Osteoblast (primary cell): ENCODE data around the gene CCDC175. TPM values are rescaled to one million over a fixed set of nuclear protein-coding genes. Genes with fewer than 3 reads are reported as not detected.

Experiments used
- DNase-seq: peaks from one replicate; pipeline ENCODE4 v3.0.0; 2011; ENCODE audit warnings: low spot score, mixed read lengths; ENCODE audit not compliant: insufficient read length; ENCODE audit errors: missing footprints
- H2AFZ ChIP-seq: 2 replicates; pipeline ENCODE4 v1.6.0; 2011; ENCODE audit warnings: mild to moderate bottlenecking, low read length
- H3K27ac ChIP-seq: 2 replicates; pipeline ENCODE4 v1.5.1; 2011; ENCODE audit warnings: mild to moderate bottlenecking, low read depth, low read length, moderate library complexity
- H3K27me3 ChIP-seq: 2 replicates; pipeline ENCODE4 v1.6.0; 2012; ENCODE audit warnings: mild to moderate bottlenecking, control low read depth, inconsistent platforms, low read length, moderate library complexity; ENCODE audit not compliant: insufficient read depth
- H3K36me3 ChIP-seq: 2 replicates; pipeline ENCODE4 v1.5.1; 2011; ENCODE audit warnings: mild to moderate bottlenecking, low read length, control low read depth, moderate library complexity; ENCODE audit not compliant: insufficient read depth
- H3K4me1 ChIP-seq: 2 replicates; pipeline ENCODE4 v1.5.1; 2011; ENCODE audit warnings: mild to moderate bottlenecking, low read length, control low read depth, moderate library complexity; ENCODE audit not compliant: insufficient read depth
- H3K4me2 ChIP-seq: 2 replicates; pipeline ENCODE4 v1.6.0; 2011; ENCODE audit warnings: mild to moderate bottlenecking, low read length; ENCODE audit not compliant: insufficient read depth
- H3K4me3 ChIP-seq: fragments of 200-600 bp; sonication (generic); 3 replicates; pipeline ENCODE4 v1.5.1; 2012; ENCODE audit warnings: mild to moderate bottlenecking, low read length, inconsistent platforms; ENCODE audit not compliant: insufficient read depth
- H3K79me2 ChIP-seq: 2 replicates; pipeline ENCODE4 v1.6.0; 2012; ENCODE audit warnings: mild to moderate bottlenecking, low read length, control low read depth, inconsistent platforms; ENCODE audit not compliant: insufficient read depth
- H3K9me3 ChIP-seq: 2 replicates; pipeline ENCODE4 v1.5.1; 2011; ENCODE audit warnings: low read depth, low read length, control low read depth
- H4K20me1 ChIP-seq: 2 replicates; pipeline ENCODE4 v1.6.0; 2012; ENCODE audit warnings: mild to moderate bottlenecking, low read length, control low read depth; ENCODE audit not compliant: insufficient read depth
- total RNA-seq: library from RNA; depleted of rRNA; stranded (reverse); fragments of >200 nt; gene quantifications from 2 replicates; pipeline ENCODE4 v1.2.3, GENCODE V29; 2012
- TF ChIP-seq, protein P1 (sequence below): IDR thresholded peaks from 2 replicates; pipeline ENCODE4 v1.5.1; 2011; ENCODE audit warnings: mild to moderate bottlenecking, low read depth, low read length, moderate library complexity; ENCODE audit errors: extremely low read depth

Gene CCDC175
- total RNA-seq, 1 donor: not detected

DNA sequence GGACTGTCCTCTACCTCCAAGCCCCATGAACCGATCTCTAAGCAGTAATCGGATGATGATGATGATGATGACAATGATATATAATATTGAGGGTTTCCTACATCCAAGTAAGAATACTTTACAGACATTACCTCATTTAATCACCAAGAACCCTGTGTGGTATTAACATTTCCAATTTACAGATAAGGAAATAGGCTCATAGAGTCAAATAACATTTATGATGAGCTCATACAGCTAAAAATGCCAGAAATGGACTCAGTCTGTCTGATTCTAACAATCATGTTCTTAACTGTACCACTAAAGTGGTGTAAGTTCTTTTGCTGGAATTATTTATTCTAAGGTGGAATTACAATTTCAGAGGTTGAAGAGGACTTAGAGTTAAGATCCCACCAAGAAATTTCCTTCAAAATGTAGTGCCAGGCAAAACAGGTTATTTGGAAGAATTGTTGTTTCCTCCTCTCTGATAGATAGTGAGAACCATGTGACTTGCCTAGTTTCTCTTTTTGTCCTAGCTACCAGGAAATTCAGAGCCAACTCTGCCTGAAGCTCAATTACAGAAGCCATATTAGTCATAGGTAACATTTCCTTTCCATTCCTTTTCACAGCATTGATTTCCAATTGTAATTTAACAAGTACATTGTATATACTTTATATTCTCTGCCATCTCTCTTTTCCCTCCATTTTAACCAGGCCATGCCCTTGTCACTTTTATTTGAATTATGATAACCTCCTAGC is 23.8 kb upstream of the CCDC175 start:
- no peak overlapping the region for H3K27ac ChIP-seq
- DNase-seq: no peak

DNA sequence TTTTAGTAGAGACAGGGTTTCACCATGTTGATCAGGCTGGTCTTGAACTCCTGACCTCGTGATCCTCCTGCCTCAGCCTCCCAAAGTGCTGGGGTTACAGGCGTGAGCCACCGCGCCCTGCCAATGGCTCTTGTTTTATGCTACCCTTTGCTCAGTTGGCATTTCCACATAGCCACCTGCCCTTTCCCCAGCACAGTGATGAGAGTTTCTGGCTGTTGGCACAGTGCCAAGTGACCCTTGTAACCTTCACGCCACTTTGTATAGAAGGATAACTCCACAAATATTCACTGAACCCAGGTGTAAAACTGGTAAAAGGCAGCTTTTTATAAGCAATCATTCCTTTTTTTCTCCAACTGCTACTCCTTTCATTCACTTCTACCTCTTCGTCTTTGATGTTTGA is 18.5 kb upstream of the CCDC175 start:
- H3K4me2 ChIP-seq: no peak overlapping the region
- H3K79me2 ChIP-seq: no peaks in the 10 kb centered on the region

More for the DNA sequence above, 23.8 kb upstream of the CCDC175 start:
- H3K9me3 ChIP-seq: no peaks in the 10 kb centered on the region
- H3K27me3 ChIP-seq: no peaks in the 10 kb centered on the region
- H4K20me1 ChIP-seq: no peaks in the 10 kb centered on the region
- no peaks in the 10 kb centered on the region for H3K79me2 ChIP-seq
- H3K4me3 ChIP-seq: no peak overlapping the region
- H3K4me2 ChIP-seq: no peak overlapping the region
- TF ChIP-seq, protein P1, sequence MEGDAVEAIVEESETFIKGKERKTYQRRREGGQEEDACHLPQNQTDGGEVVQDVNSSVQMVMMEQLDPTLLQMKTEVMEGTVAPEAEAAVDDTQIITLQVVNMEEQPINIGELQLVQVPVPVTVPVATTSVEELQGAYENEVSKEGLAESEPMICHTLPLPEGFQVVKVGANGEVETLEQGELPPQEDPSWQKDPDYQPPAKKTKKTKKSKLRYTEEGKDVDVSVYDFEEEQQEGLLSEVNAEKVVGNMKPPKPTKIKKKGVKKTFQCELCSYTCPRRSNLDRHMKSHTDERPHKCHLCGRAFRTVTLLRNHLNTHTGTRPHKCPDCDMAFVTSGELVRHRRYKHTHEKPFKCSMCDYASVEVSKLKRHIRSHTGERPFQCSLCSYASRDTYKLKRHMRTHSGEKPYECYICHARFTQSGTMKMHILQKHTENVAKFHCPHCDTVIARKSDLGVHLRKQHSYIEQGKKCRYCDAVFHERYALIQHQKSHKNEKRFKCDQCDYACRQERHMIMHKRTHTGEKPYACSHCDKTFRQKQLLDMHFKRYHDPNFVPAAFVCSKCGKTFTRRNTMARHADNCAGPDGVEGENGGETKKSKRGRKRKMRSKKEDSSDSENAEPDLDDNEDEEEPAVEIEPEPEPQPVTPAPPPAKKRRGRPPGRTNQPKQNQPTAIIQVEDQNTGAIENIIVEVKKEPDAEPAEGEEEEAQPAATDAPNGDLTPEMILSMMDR: no peak
- H2AFZ ChIP-seq: no peak overlapping the region
- no peaks in the 10 kb centered on the region for H3K4me1 ChIP-seq
- H3K36me3 ChIP-seq: no peaks in the 10 kb centered on the region

DNA sequence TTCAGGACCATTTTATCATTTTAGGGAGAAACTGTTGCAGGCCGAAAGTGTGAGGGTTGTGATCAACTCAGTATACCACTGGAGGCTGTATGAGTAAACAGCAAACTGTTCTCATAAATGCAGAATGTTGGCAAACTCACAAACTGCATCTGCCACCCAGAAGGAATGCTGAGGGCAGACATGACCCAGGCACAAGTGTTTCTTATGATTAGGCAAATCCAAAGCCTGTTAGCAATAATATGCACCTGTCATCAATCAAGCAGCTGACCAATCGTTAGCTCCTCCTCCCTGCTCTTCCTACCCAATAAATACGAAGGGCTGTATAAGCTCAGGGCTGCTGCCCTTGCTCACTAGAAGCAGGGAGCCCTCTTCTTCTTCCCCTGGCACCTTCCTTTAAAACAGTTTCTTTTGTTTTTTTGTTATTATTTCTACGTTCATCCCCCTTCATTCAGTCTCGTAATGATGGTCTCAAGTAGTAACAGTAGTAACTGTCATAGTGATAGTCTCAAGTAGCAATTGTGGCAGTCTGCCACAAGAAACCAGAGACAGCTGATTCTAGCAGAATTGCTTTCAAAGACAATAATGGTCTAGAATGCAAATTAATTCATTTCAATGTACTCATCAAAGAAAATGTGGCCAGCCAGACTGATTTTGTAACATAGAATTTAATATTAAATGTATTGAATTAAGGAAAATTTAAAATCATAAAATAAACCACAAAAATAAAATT is 15.2 kb upstream of the CCDC175 start:
- H3K9me3 ChIP-seq: no peaks in the 10 kb centered on the region
- H3K36me3 ChIP-seq: no peaks in the 10 kb centered on the region
- H3K4me2 ChIP-seq: no peak overlapping the region
- TF ChIP-seq, protein P1: no peak
- no peak overlapping the region for H2AFZ ChIP-seq
- no peak for DNase-seq
- no peaks in the 10 kb centered on the region for H3K4me1 ChIP-seq
- H3K79me2 ChIP-seq: no peaks in the 10 kb centered on the region
- no peak overlapping the region for H3K4me3 ChIP-seq
- H3K27ac ChIP-seq: no peak overlapping the region
- H4K20me1 ChIP-seq: no peaks in the 10 kb centered on the region
- no peaks in the 10 kb centered on the region for H3K27me3 ChIP-seq

More for the DNA sequence above, 18.5 kb upstream of the CCDC175 start:
- Histone ChIP-seq H2AFZ (no peak overlapping the region), H3K27ac (no peak overlapping the region), H3K27me3 (no peaks in the 10 kb centered on the region), H3K9me3 (no peaks in the 10 kb centered on the region), H3K36me3 (no peaks in the 10 kb centered on the region), H4K20me1 (no peaks in the 10 kb centered on the region), H3K4me3 (no peak overlapping the region), H3K4me1 (no peaks in the 10 kb centered on the region)
- TF ChIP-seq, protein P1: no peak
- DNase-seq: no peak

DNA sequence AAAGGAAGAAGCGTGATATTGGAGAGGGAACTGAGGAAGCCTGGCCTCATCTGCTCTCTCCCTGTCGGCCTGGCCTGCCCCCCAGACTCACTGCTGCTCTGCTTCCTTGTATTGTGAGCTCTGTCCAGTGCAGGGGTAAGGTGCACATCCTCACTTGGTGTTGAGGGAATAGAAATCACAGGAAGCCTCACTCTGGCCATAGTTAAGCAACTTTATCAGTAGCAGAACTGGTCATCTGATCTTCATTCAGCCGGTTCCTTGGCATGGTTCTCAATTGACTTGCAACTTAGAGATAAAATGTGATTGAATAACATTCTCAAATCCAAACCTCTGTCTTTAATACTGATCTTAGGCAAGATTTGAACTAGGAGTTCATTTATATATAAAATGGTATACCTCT is 11.5 kb upstream of the CCDC175 start:
- Histone ChIP-seq H3K4me1 (no peaks in the 10 kb centered on the region), H3K36me3 (no peaks in the 10 kb centered on the region), H2AFZ (no peak overlapping the region), H3K27me3 (no peaks in the 10 kb centered on the region), H3K9me3 (no peaks in the 10 kb centered on the region), H3K4me2 (no peak overlapping the region), H4K20me1 (no peaks in the 10 kb centered on the region), H3K4me3 (no peak overlapping the region), H3K79me2 (no peaks in the 10 kb centered on the region), H3K27ac (no peak overlapping the region)
- TF ChIP-seq, protein P1: no peak
- DNase-seq: no peak
